Skin of body (tissue), 2 donors: ENCODE results near the gene GOLGA6L2. TPM values are rescaled to one million over a fixed set of nuclear protein-coding genes. Genes with fewer than 3 reads are reported as not detected.
"Not testable (repeated sequence)": the region's sequence is repeated elsewhere in the genome, so short reads cannot be mapped to it uniquely, and the experiment has no call there.

ENCODE experiments used
- DNase-seq: peaks from one replicate; lab custom pipeline; 2025; lab: John Stamatoyannopoulos, UW
- total RNA-seq: library from RNA; depleted of rRNA; stranded (reverse); fragments of >200 nt; gene quantifications from one replicate; pipeline ENCODE4 v1.2.3, GENCODE V29; 2014

The GOLGA6L2 gene
- total RNA-seq = not detected

GRCh38 chr15:23447107-23447500 lies at the start of gene GOLGA6L2:
TSS of gene GOLGA6L2 (minus strand) at chr15:23447243. CDS start at chr15:23447181, 62 bp downstream.
- DNase-seq = no peak

GRCh38 chr15:23484870-23485269 lies 37.8 kb upstream of the GOLGA6L2 start:
- no peak for DNase-seq

- no peak for DNase-seq
These were observed 36.8 kb upstream of the GOLGA6L2 start for GRCh38 chr15:23483821-23484299.

GRCh38 chr15:23482764-23483489 lies 35.9 kb upstream of the GOLGA6L2 start:
- DNase-seq = no peak

- no peak for DNase-seq
These were observed 35.2 kb upstream of the GOLGA6L2 start for GRCh38 chr15:23482228-23482627.

GRCh38 chr15:23477920-23478319 lies 30.9 kb upstream of the GOLGA6L2 start:
- no peak for DNase-seq

- DNase-seq = no peak
These were observed 25.6 kb upstream of the GOLGA6L2 start for GRCh38 chr15:23472678-23473077.

- no peak for DNase-seq
These were observed 25.0 kb upstream of the GOLGA6L2 start for GRCh38 chr15:23472033-23472432.

- no peak for DNase-seq
These were observed 20.1 kb upstream of the GOLGA6L2 start for GRCh38 chr15:23467110-23467600.

GRCh38 chr15:23457890-23458289 lies 10.8 kb upstream of the GOLGA6L2 start:
- no peak for DNase-seq

GRCh38 chr15:23446215-23447106 lies 582 bp downstream of the GOLGA6L2 start:
- DNase-seq = no peak

GRCh38 chr15:23444269-23444668 lies 2.8 kb downstream of the GOLGA6L2 start:
- DNase-seq = no peak

- DNase-seq = no peak
These were observed 5.8 kb downstream of the GOLGA6L2 start for GRCh38 chr15:23441204-23441603.

- DNase-seq = no peak
These were observed 6.4 kb downstream of the GOLGA6L2 start for GRCh38 chr15:23440596-23440995.

- no peak for DNase-seq
These were observed 7.5 kb downstream of the GOLGA6L2 start for GRCh38 chr15:23439513-23439912.

- no peak for DNase-seq
These were observed 8.1 kb downstream of the GOLGA6L2 start for GRCh38 chr15:23438816-23439466.

GRCh38 chr15:23437673-23438072 lies 9.4 kb downstream of the GOLGA6L2 start:
- DNase-seq = no peak

- no peak for DNase-seq
These were observed 9.9 kb downstream of the GOLGA6L2 start for GRCh38 chr15:23437146-23437545.

GRCh38 chr15:23436421-23436820 lies 10.6 kb downstream of the GOLGA6L2 start:
- no peak for DNase-seq

- not testable (repeated sequence) for DNase-seq
These were observed 12.3 kb downstream of the GOLGA6L2 start for GRCh38 chr15:23434699-23435098.

- DNase-seq = not testable (repeated sequence)
These were observed 21.7 kb downstream of the GOLGA6L2 start for GRCh38 chr15:23425327-23425726.
